H1 (cell line): ENCODE measurements around the gene IKZF3. TPM values are rescaled to one million over a fixed set of nuclear protein-coding genes. Genes with fewer than 3 reads are reported as not detected.

Experiments
- CTCF ChIA-PET: fragments of 300-600 bp; sonication (Branson Sonifier 250); formaldehyde crosslinking; loops from one replicate; lab custom pipeline; 2021; ENCODE audit not compliant: partially characterized antibody; lab: Charles Lee
- POLR2A ChIA-PET: fragments of 300-600 bp; sonication (Branson Sonifier 250); formaldehyde crosslinking; loops from one replicate; lab custom pipeline; 2021; ENCODE audit warnings: inconsistent platforms; ENCODE audit not compliant: partially characterized antibody; lab: Charles Lee
- DNase-seq, 2 experiments: peaks; one replicate each; pipeline versions ENCODE4 v3.0.0 to v3.0.0-alpha.2; 2010 to 2022; ENCODE audit warnings: low spot score in 2 of 2, low read depth in 1 of 2, mixed read lengths in 1 of 2
- FAIRE-seq: peaks from 2 replicates; lab custom pipeline; 2011; peaks lifted over from hg19 to GRCh38; lab: Jason Lieb, UNC
- H2AFZ ChIP-seq: 2 replicates; pipeline ENCODE4 v1.8.1; 2012; ENCODE audit warnings: low read length, inconsistent platforms
- H2AK5ac ChIP-seq: 2 replicates; pipeline ENCODE4 v1.6.1; 2013; ENCODE audit warnings: low read depth, low read length
- H2BK120ac ChIP-seq: replicated peaks from 2 replicates; pipeline ENCODE3; 2013; ENCODE audit warnings: low read depth, low read length, inconsistent platforms
- H2BK12ac ChIP-seq: 2 replicates; pipeline ENCODE4 v1.6.1; 2013; ENCODE audit warnings: low read depth, low read length
- H2BK15ac ChIP-seq: 2 replicates; pipeline ENCODE4 v1.6.1; 2013; ENCODE audit warnings: low read length
- H2BK20ac ChIP-seq: 2 replicates; pipeline ENCODE4 v1.6.1; 2013; ENCODE audit warnings: low read length
- H2BK5ac ChIP-seq: 2 replicates; pipeline ENCODE4 v1.6.1; 2013; ENCODE audit warnings: low read depth, low read length
- H3K14ac ChIP-seq: 2 replicates; pipeline ENCODE4 v1.6.1; 2013; ENCODE audit warnings: inconsistent platforms; ENCODE audit not compliant: insufficient read length
- H3K18ac ChIP-seq: 2 replicates; pipeline ENCODE4 v1.6.1; 2013; ENCODE audit warnings: low read length; ENCODE audit errors: extremely low read depth
- H3K23ac ChIP-seq: 2 replicates; pipeline ENCODE4 v1.6.1; 2013; ENCODE audit warnings: inconsistent platforms; ENCODE audit not compliant: insufficient read length
- H3K23me2 ChIP-seq: 2 replicates; pipeline ENCODE4 v1.6.1; 2013; ENCODE audit warnings: low read depth, low read length
- H3K27ac ChIP-seq: 2 replicates; pipeline ENCODE4 v1.6.1; 2011; ENCODE audit warnings: low read depth, low read length, inconsistent platforms
- H3K27me3 ChIP-seq, 4 experiments: replicated peaks in 1 of 4; 1 replicate in 1 of 4; 2 replicates in 3 of 4; pipeline versions ENCODE4 v1.6.1 to v1.8.1; 2011 to 2013; ENCODE audit warnings: low read length in 3 of 4, mild to moderate bottlenecking in 3 of 4, inconsistent platforms in 2 of 4, mixed read lengths in 2 of 4, moderate library complexity in 1 of 4; ENCODE audit not compliant: control insufficient read depth in 3 of 4, insufficient read depth in 3 of 4; ENCODE audit errors: extremely low read depth in 1 of 4
- H3K36me3 ChIP-seq, 4 experiments: 2 replicates each; pipeline versions ENCODE4 v1.6.1 to v1.8.1; 2011 to 2013; ENCODE audit warnings: mild to moderate bottlenecking in 4 of 4, low read length in 3 of 4, moderate library complexity in 2 of 4, control low read depth in 1 of 4, inconsistent platforms in 1 of 4; ENCODE audit not compliant: insufficient read depth in 4 of 4, control insufficient read depth in 2 of 4
- H3K4ac ChIP-seq: replicated peaks from 2 replicates; pipeline ENCODE3; 2013; ENCODE audit warnings: low read length, low read depth, mixed read lengths, inconsistent platforms; ENCODE audit not compliant: insufficient read length
- H3K4me1 ChIP-seq, 4 experiments: replicated peaks in 1 of 4; 1 replicate in 1 of 4; 2 replicates in 3 of 4; pipeline versions ENCODE4 v1.6.1 to v1.8.1; 2011 to 2013; ENCODE audit warnings: low read length in 3 of 4, inconsistent platforms in 2 of 4, mixed read lengths in 1 of 4; ENCODE audit not compliant: insufficient read depth in 4 of 4, control insufficient read depth in 3 of 4
- H3K4me2 ChIP-seq, 2 experiments: 2 replicates each; pipeline versions ENCODE4 v1.6.1 to v1.8.1; 2011 to 2013; ENCODE audit warnings: low read depth in 2 of 2, low read length in 2 of 2, control low read depth in 1 of 2, inconsistent platforms in 1 of 2, mild to moderate bottlenecking in 1 of 2; ENCODE audit not compliant: insufficient read depth in 1 of 2
- H3K4me3 ChIP-seq, 4 experiments: fragments of 200-600, 300-600 bp in 1 of 4; sonication (generic), shearing (Covaris generic), sonication (Bioruptor Twin) in 1 of 4; 2 replicates each; pipeline versions ENCODE4 v1.5.1 to v1.8.1; 2011 to 2016; ENCODE audit warnings: low read length in 4 of 4, low read depth in 3 of 4, control low read depth in 2 of 4, inconsistent platforms in 2 of 4, mild to moderate bottlenecking in 2 of 4, mixed read lengths in 1 of 4, moderate library complexity in 1 of 4; ENCODE audit not compliant: insufficient read depth in 2 of 4; ENCODE audit errors: extremely low read depth in 1 of 4
- H3K56ac ChIP-seq: replicated peaks from 2 replicates; pipeline ENCODE3; 2013; ENCODE audit warnings: low read depth, mild to moderate bottlenecking, mixed read lengths, low read length, inconsistent platforms; ENCODE audit not compliant: insufficient read length
- H3K79me1 ChIP-seq: 2 replicates; pipeline ENCODE4 v1.6.1; 2013; ENCODE audit warnings: low read depth, low read length, control low read depth
- H3K79me2 ChIP-seq, 2 experiments: 2 replicates each; pipeline versions ENCODE4 v1.6.1 to v1.8.1; 2012 to 2013; ENCODE audit warnings: low read length in 2 of 2, mild to moderate bottlenecking in 2 of 2, inconsistent platforms in 1 of 2; ENCODE audit not compliant: insufficient read depth in 2 of 2, control insufficient read depth in 1 of 2
- H3K9ac ChIP-seq, 4 experiments: replicated peaks in 1 of 4; 1 replicate in 1 of 4; 2 replicates in 3 of 4; pipeline versions ENCODE4 v1.6.1 to v1.8.1; 2011 to 2013; ENCODE audit warnings: low read depth in 3 of 4, low read length in 3 of 4, control low read depth in 2 of 4, mild to moderate bottlenecking in 2 of 4, moderate library complexity in 2 of 4, inconsistent platforms in 1 of 4; ENCODE audit errors: extremely low read depth in 1 of 4
- H3K9me3 ChIP-seq, 2 experiments: 2 replicates each; pipeline versions ENCODE4 v1.6.1 to v1.8.1; 2012 to 2013; ENCODE audit warnings: mild to moderate bottlenecking in 2 of 2, moderate library complexity in 2 of 2, control low read depth in 1 of 2, inconsistent platforms in 1 of 2, low read depth in 1 of 2, low read length in 1 of 2, mixed read lengths in 1 of 2; ENCODE audit not compliant: insufficient read depth in 2 of 2
- H4K20me1 ChIP-seq, 2 experiments: replicated peaks in 1 of 2; 2 replicates each; pipeline versions ENCODE3 to v1.8.1; 2011 to 2013; ENCODE audit warnings: inconsistent platforms in 2 of 2, low read length in 2 of 2, mild to moderate bottlenecking in 1 of 2; ENCODE audit not compliant: insufficient read depth in 2 of 2, control insufficient read depth in 1 of 2
- H4K5ac ChIP-seq: 2 replicates; pipeline ENCODE4 v1.6.1; 2013; ENCODE audit warnings: low read length, low read depth, mixed read lengths, inconsistent platforms; ENCODE audit not compliant: insufficient read length
- H4K8ac ChIP-seq: 2 replicates; pipeline ENCODE4 v1.8.0; 2013; ENCODE audit warnings: mild to moderate bottlenecking, moderate library complexity, low read length, inconsistent platforms; ENCODE audit not compliant: insufficient read depth; ENCODE audit errors: extremely low read depth
- H4K91ac ChIP-seq: replicated peaks from 2 replicates; pipeline ENCODE3; 2013; ENCODE audit warnings: low read length, mixed read lengths, inconsistent platforms; ENCODE audit not compliant: insufficient read length
- CEBPB ChIP-seq: IDR thresholded peaks from 2 replicates; pipeline ENCODE4 v1.6.1; 2012; ENCODE audit warnings: low read depth, low read length
- KDM4A ChIP-seq: IDR thresholded peaks from one replicate; pipeline ENCODE4 v1.7.1; 2012; ENCODE audit warnings: low read depth, mild to moderate bottlenecking, moderate library complexity, low read length, inconsistent platforms; ENCODE audit not compliant: severe bottlenecking
- RAD21 ChIP-seq, 2 experiments: IDR thresholded peaks in 1 of 2; conservative IDR thresholded peaks in 1 of 2; 2 replicates each; pipeline ENCODE4 v1.6.1; 2011; ENCODE audit warnings: low read depth in 2 of 2, low read length in 2 of 2, improper control_type of control experiment in 1 of 2, inconsistent platforms in 1 of 2, mild to moderate bottlenecking in 1 of 2, moderate library complexity in 1 of 2
- WGBS, 2 experiments: shearing (Covaris generic) in 1 of 2; methylation state at CpG; one replicate each; pipeline versions ENCODE4 v1.1.6 to v1.1.7; 2013 to 2015; ENCODE audit warnings: low lambda C conversion rate in 2 of 2, mixed read lengths in 2 of 2, inconsistent platforms in 1 of 2, low coverage in 1 of 2, missing lambda C conversion rate in 1 of 2; ENCODE audit not compliant: insufficient replicate concordance in 2 of 2, insufficient coverage in 1 of 2, insufficient read length in 1 of 2; ENCODE audit errors: extremely low coverage in 1 of 2, missing lambda C conversion rate in 1 of 2; 5-methylcytosine and 5-hydroxymethylcytosine counted together
- polyA plus RNA-seq, 7 experiments: library from polyadenylated mRNA; depleted of rRNA in 3 of 7; stranded (reverse) in 5 of 7; unstranded in 2 of 7; fragments of >200 nt in 5 of 7; fragments of 200-250 nt in 2 of 7; gene quantifications; 1 replicate in 5 of 7; 2 replicates in 1 of 7; 4 replicates in 1 of 7; pipeline versions ENCODE4 v1.2.1 to v1.2.3, GENCODE V29; 2011 to 2013; ENCODE audit warnings: missing spikeins in 2 of 7, mixed read lengths in 2 of 7
- total RNA-seq: library from RNA; stranded (reverse); fragmentation: NEBNext Ultra II Directional; extraction: Animal tissue kit (Norgen Biotek cat#: 25700); gene quantifications from 2 replicates; pipeline ENCODE4 v1.2.1, GENCODE V29; 2021

Gene IKZF3
- total and polyA plus RNA-seq, 2 of the 8 experiments (the other 6 are each of a cell fraction or from before 2014, with no cell fraction given) = 0.23 to 0.56 TPM

- POLR2A ChIA-PET = interaction anchor here (0.8 to 1.0 kb wide), 2 partner anchors 18 to 145 kb away, joined by 3 read pairs; partner anchors contain the start of gene PSMD3
- FAIRE-seq = no peak
- TF ChIP-seq KDM4A (no peak), RAD21 (IDR thresholded peaks at IDR 0.05 in 1 of 2, conservative IDR thresholded peaks at IDR 0.05 in 1 of 2; ENCODE audit: low read depth in 2 of 2, low read length in 2 of 2) (peak in 1 of 2 experiments; percentile 40; a peak in 1 of 4 replicates), CEBPB (no peak)
Measured at GRCh38 chr17:39835038-39835786, 28.9 kb downstream of the IKZF3 start.

More at GRCh38 chr17:39835038-39835786, 28.9 kb downstream of the IKZF3 start:
- no peak overlapping the region for H2BK15ac ChIP-seq
- H3K9ac ChIP-seq = no peak overlapping the region
- no peak overlapping the region for H2AFZ ChIP-seq
- no peak overlapping the region for H4K5ac ChIP-seq
- 91% methylated on average over 17 of the region's 17 CpGs; no CpG with 5 or more reads in 1 of the 2 experiments for WGBS, 2 experiments
- no peaks in the 10 kb centered on the region for H3K36me3 ChIP-seq
- no peak overlapping the region for H2BK20ac ChIP-seq
- H3K9me3 ChIP-seq = peaks cover 0 to 4% of the 10 kb centered on the region in 2 experiments; a peak in 1 of 4 replicates
- no peaks in the 10 kb centered on the region for H3K27me3 ChIP-seq
- no peak overlapping the region for H3K4me3 ChIP-seq
- CTCF ChIA-PET = interaction anchor here (0.6 to 1.6 kb wide), 27 partner anchors 8 to 851 kb away, joined by 3 to 6 read pairs (median 3); no protein-coding TSS in a partner anchor
- H3K79me2 ChIP-seq = no peaks in the 10 kb centered on the region
- H3K79me1 ChIP-seq = no peaks in the 10 kb centered on the region
- no peak overlapping the region for H3K27ac ChIP-seq
- H3K4me2 ChIP-seq = no peak overlapping the region
- H4K8ac ChIP-seq = peak overlapping the region; percentile 41; the same call in 1 of the 2 replicates
- H2BK12ac ChIP-seq = no peak overlapping the region
- no peak overlapping the region for H3K18ac ChIP-seq
- no peak overlapping the region for H3K23ac ChIP-seq
- H3K4me1 ChIP-seq = no peaks in the 10 kb centered on the region
- no peak overlapping the region for H2BK5ac ChIP-seq
- H3K56ac ChIP-seq = no peak overlapping the region
- no peak for DNase-seq
- H3K14ac ChIP-seq = no peak overlapping the region
- no peaks in the 10 kb centered on the region for H4K20me1 ChIP-seq
- H2AK5ac ChIP-seq = no peak overlapping the region
- H3K23me2 ChIP-seq = no peaks in the 10 kb centered on the region
- no peak overlapping the region for H2BK120ac ChIP-seq
- H4K91ac ChIP-seq = no peak overlapping the region
- H3K4ac ChIP-seq = no peak overlapping the region
